Adrenal gland (tissue), 5 donors: ENCODE data around the gene NR2C1.

ENCODE experiments used
- POLR2A ChIP-seq, 2 donors: fragments of 450-650 bp; IDR thresholded peaks; one replicate each; pipeline ENCODE4 v1.6.1; 2017; ENCODE audit warnings: antibody characterized with exemption in 2 of 2, mild to moderate bottlenecking in 2 of 2, moderate library complexity in 1 of 2
- TF ChIP-seq, protein P1 (sequence below), 6 experiments: fragments of 450-650 bp in 4 of 6; fragments of 200-600 bp in 2 of 6; sonication (generic) in 1 of 6; IDR thresholded peaks; 1 replicate in 5 of 6; 2 replicates in 1 of 6; pipeline versions ENCODE4 v1.5.1 to v1.8.0; 2016 to 2021; ENCODE audit warnings: antibody characterized with exemption in 6 of 6, mild to moderate bottlenecking in 2 of 6, moderate library complexity in 1 of 6
- donor health status: DM: no; HTN: no; CAD: no.

GRCh38 chr12:95003213-95003920, 70.1 kb downstream of the NR2C1 start, which contains the start of gene NDUFA12:
- TF ChIP-seq, protein P1, sequence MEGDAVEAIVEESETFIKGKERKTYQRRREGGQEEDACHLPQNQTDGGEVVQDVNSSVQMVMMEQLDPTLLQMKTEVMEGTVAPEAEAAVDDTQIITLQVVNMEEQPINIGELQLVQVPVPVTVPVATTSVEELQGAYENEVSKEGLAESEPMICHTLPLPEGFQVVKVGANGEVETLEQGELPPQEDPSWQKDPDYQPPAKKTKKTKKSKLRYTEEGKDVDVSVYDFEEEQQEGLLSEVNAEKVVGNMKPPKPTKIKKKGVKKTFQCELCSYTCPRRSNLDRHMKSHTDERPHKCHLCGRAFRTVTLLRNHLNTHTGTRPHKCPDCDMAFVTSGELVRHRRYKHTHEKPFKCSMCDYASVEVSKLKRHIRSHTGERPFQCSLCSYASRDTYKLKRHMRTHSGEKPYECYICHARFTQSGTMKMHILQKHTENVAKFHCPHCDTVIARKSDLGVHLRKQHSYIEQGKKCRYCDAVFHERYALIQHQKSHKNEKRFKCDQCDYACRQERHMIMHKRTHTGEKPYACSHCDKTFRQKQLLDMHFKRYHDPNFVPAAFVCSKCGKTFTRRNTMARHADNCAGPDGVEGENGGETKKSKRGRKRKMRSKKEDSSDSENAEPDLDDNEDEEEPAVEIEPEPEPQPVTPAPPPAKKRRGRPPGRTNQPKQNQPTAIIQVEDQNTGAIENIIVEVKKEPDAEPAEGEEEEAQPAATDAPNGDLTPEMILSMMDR (IDR thresholded peaks at IDR 0.05): no peak
- peak in 1 of 2 donors; percentile 73 for TF ChIP-seq POLR2A (IDR thresholded peaks at IDR 0.05)
